ENCODE results near the gene SMARCC1.

SMARCC1 gene

GRCh38 chr3:47630810-47631209 lies 150.9 kb downstream of the SMARCC1 start:
- no peak for DNase-seq (ENCODE audit: low spot score)

- no peak for DNase-seq (ENCODE audit: low spot score)
Measured at GRCh38 chr3:47629770-47630169, 151.9 kb downstream of the SMARCC1 start.

GRCh38 chr3:47628426-47628825 lies 153.3 kb downstream of the SMARCC1 start:
- DNase-seq (ENCODE audit: low spot score): no peak

- no peak for DNase-seq (ENCODE audit: low spot score)
Measured at GRCh38 chr3:47622671-47623461, 158.8 kb downstream of the SMARCC1 start.

GRCh38 chr3:47617086-47618010 lies 164.3 kb downstream of the SMARCC1 start:
- no peak for DNase-seq (ENCODE audit: low spot score)

GRCh38 chr3:47614788-47615187 lies 166.9 kb downstream of the SMARCC1 start:
- no peak for DNase-seq (ENCODE audit: low spot score)

GRCh38 chr3:47613722-47614121 lies 168.0 kb downstream of the SMARCC1 start:
- DNase-seq (ENCODE audit: low spot score): no peak

- no peak for DNase-seq (ENCODE audit: low spot score)
Measured at GRCh38 chr3:47612879-47613278, 168.8 kb downstream of the SMARCC1 start.

- DNase-seq (ENCODE audit: low spot score): peak; percentile 95
Measured at GRCh38 chr3:47612178-47612577, 169.5 kb downstream of the SMARCC1 start.

GRCh38 chr3:47611576-47611975 lies 170.1 kb downstream of the SMARCC1 start:
- peak; percentile 72 for DNase-seq (ENCODE audit: low spot score)

- no peak for DNase-seq (ENCODE audit: low spot score)
Measured at GRCh38 chr3:47610583-47610982, 171.1 kb downstream of the SMARCC1 start.

GRCh38 chr3:47607335-47607734 lies 174.4 kb downstream of the SMARCC1 start:
- no peak for DNase-seq (ENCODE audit: low spot score)

GRCh38 chr3:47606165-47606564 lies 175.5 kb downstream of the SMARCC1 start:
- DNase-seq (ENCODE audit: low spot score): peak; percentile 79

GRCh38 chr3:47605652-47606051 lies 176.0 kb downstream of the SMARCC1 start:
- no peak for DNase-seq (ENCODE audit: low spot score)

- DNase-seq (ENCODE audit: low spot score): no peak
Measured at GRCh38 chr3:47604145-47604544, 177.5 kb downstream of the SMARCC1 start.

GRCh38 chr3:47603332-47603731 lies 178.4 kb downstream of the SMARCC1 start:
- no peak for DNase-seq (ENCODE audit: low spot score)

GRCh38 chr3:47601281-47601680 lies 180.4 kb downstream of the SMARCC1 start:
- DNase-seq (ENCODE audit: low spot score): no peak

GRCh38 chr3:47594792-47595191 lies 186.9 kb downstream of the SMARCC1 start:
- DNase-seq (ENCODE audit: low spot score): no peak

GRCh38 chr3:47592066-47592795 lies 189.5 kb downstream of the SMARCC1 start:
- no peak for DNase-seq (ENCODE audit: low spot score)

- no peak for DNase-seq (ENCODE audit: low spot score)
Measured at GRCh38 chr3:47590216-47590615, 191.5 kb downstream of the SMARCC1 start.

- DNase-seq (ENCODE audit: low spot score): no peak
Measured at GRCh38 chr3:47588587-47588986, 193.1 kb downstream of the SMARCC1 start.

GRCh38 chr3:47588053-47588452 lies 193.6 kb downstream of the SMARCC1 start:
- no peak for DNase-seq (ENCODE audit: low spot score)

Data from cerebellar cortex (tissue), 1 donor.